Cerebellar cortex (tissue), 1 donor: Measurements from ENCODE around the gene NTSR1.
A peak's percentile ranks its signal among the peaks of the same experiment; 100 is the strongest.

ENCODE experiments used
- DNase-seq: peaks from one replicate; pipeline ENCODE4 v3.0.0-alpha.2; 2015; ENCODE audit warnings: low spot score

Gene NTSR1

GRCh38 chr20:62709537-62709905 lies 885 bp downstream of the NTSR1 start:
- no peak for DNase-seq

- no peak for DNase-seq
These were observed 1.7 kb downstream of the NTSR1 start for GRCh38 chr20:62710221-62710885.

GRCh38 chr20:62710886-62711702 lies 2.5 kb downstream of the NTSR1 start:
- no peak for DNase-seq

GRCh38 chr20:62711703-62712101 lies 3.1 kb downstream of the NTSR1 start:
- DNase-seq, result peak; percentile 11

- no peak for DNase-seq
These were observed 4.0 kb downstream of the NTSR1 start for GRCh38 chr20:62712606-62713005.

- DNase-seq, result no peak
These were observed 5.4 kb downstream of the NTSR1 start for GRCh38 chr20:62714006-62714405.

GRCh38 chr20:62714799-62715198 lies 6.2 kb downstream of the NTSR1 start:
- DNase-seq, result no peak

- no peak for DNase-seq
These were observed 6.6 kb downstream of the NTSR1 start for GRCh38 chr20:62715201-62715600.

GRCh38 chr20:62716198-62716940 lies 7.7 kb downstream of the NTSR1 start:
- no peak for DNase-seq

- no peak for DNase-seq
These were observed 8.3 kb downstream of the NTSR1 start for GRCh38 chr20:62716941-62717310.

- DNase-seq, result no peak
These were observed 9.3 kb downstream of the NTSR1 start for GRCh38 chr20:62717933-62718332.

GRCh38 chr20:62718546-62718945 lies 9.9 kb downstream of the NTSR1 start:
- DNase-seq, result no peak

GRCh38 chr20:62719250-62719935 lies 10.8 kb downstream of the NTSR1 start:
- DNase-seq, result no peak

GRCh38 chr20:62721511-62722370 lies 13.1 kb downstream of the NTSR1 start:
- DNase-seq, result no peak

GRCh38 chr20:62722627-62723026 lies 14.0 kb downstream of the NTSR1 start:
- DNase-seq, result no peak

GRCh38 chr20:62723351-62723750 lies 14.7 kb downstream of the NTSR1 start:
- peak; percentile 46 for DNase-seq

GRCh38 chr20:62723768-62724450 lies 15.3 kb downstream of the NTSR1 start:
- DNase-seq, result no peak

GRCh38 chr20:62724692-62725595 lies 16.3 kb downstream of the NTSR1 start:
- no peak for DNase-seq

- no peak for DNase-seq
These were observed 17.1 kb downstream of the NTSR1 start for GRCh38 chr20:62725596-62726268.
